H1 (cell line): Measurements from ENCODE around the gene TAS2R38. TPM values are rescaled to one million over a fixed set of nuclear protein-coding genes. Genes with fewer than 3 reads are reported as not detected.

ENCODE experiments used
- polyA plus RNA-seq, 7 experiments: library from polyadenylated mRNA; depleted of rRNA in 3 of 7; stranded (reverse) in 5 of 7; unstranded in 2 of 7; fragments of >200 nt in 5 of 7; fragments of 200-250 nt in 2 of 7; gene quantifications; 1 replicate in 5 of 7; 2 replicates in 1 of 7; 4 replicates in 1 of 7; pipeline versions ENCODE4 v1.2.1 to v1.2.3, GENCODE V29; 2011 to 2013; ENCODE audit warnings: missing spikeins in 2 of 7, mixed read lengths in 2 of 7
- total RNA-seq: library from RNA; stranded (reverse); fragmentation: NEBNext Ultra II Directional; extraction: Animal tissue kit (Norgen Biotek cat#: 25700); gene quantifications from 2 replicates; pipeline ENCODE4 v1.2.1, GENCODE V29; 2021
- TF ChIP-seq, protein P1 (sequence below): IDR thresholded peaks from 2 replicates; pipeline ENCODE4 v1.6.1; 2011; ENCODE audit warnings: low read length, improper control_type of control experiment

TAS2R38 gene
- total and polyA plus RNA-seq, 2 of the 8 experiments (the other 6 are each of a cell fraction or from before 2014, with no cell fraction given), result 0.11 TPM; not detected in 1

GRCh38 chr7:141945356-141945755 is 28.2 kb downstream of the TAS2R38 start (continued):
- TF ChIP-seq, protein P1, sequence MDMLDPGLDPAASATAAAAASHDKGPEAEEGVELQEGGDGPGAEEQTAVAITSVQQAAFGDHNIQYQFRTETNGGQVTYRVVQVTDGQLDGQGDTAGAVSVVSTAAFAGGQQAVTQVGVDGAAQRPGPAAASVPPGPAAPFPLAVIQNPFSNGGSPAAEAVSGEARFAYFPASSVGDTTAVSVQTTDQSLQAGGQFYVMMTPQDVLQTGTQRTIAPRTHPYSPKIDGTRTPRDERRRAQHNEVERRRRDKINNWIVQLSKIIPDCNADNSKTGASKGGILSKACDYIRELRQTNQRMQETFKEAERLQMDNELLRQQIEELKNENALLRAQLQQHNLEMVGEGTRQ, result no peak
